Heart left ventricle (tissue), 16 donors: ENCODE results near the gene COL27A1. TPM values are rescaled to one million over a fixed set of nuclear protein-coding genes. Genes with fewer than 3 reads are reported as not detected.

Source experiments
- ATAC-seq, 4 donors: fragments of 200-7000 bp; cut with Tn5 transposase; one replicate each; pipeline ENCODE4 v1.9.1; 2020 to 2022; ENCODE audit warnings: moderate library complexity in 4 of 4, mild to moderate bottlenecking in 3 of 4, moderate number of reproducible peaks in 1 of 4
- DNase-seq, 5 donors: peaks; one replicate each; pipeline ENCODE4 v3.0.0-alpha.2; 2020
- H3K27ac ChIP-seq, 12 donors: fragments of 200-600 bp; sonication (generic) in 4 of 12; one replicate each; pipeline versions ENCODE4 v1.5.0 to v1.8.0; 2016 to 2022; ENCODE audit warnings: mild to moderate bottlenecking in 2 of 12
- H3K27me3 ChIP-seq, 9 donors: fragments of 200-600 bp; sonication (generic) in 2 of 9; one replicate each; pipeline versions ENCODE4 v1.5.1 to v1.8.0; 2016 to 2022; ENCODE audit warnings: mild to moderate bottlenecking in 3 of 9
- H3K36me3 ChIP-seq, 9 donors: fragments of 200-600 bp; sonication (generic) in 2 of 9; one replicate each; pipeline versions ENCODE4 v1.5.0 to v1.8.0; 2018 to 2022; ENCODE audit warnings: mild to moderate bottlenecking in 2 of 9
- H3K4me1 ChIP-seq, 12 donors: fragments of 200-600 bp; sonication (generic) in 4 of 12; one replicate each; pipeline versions ENCODE4 v1.5.0 to v1.8.0; 2016 to 2022; ENCODE audit warnings: mild to moderate bottlenecking in 3 of 12
- H3K4me3 ChIP-seq, 12 donors: fragments of 200-600 bp; sonication (generic) in 4 of 12; one replicate each; pipeline versions ENCODE4 v1.5.0 to v1.8.0; 2017 to 2022; ENCODE audit warnings: mild to moderate bottlenecking in 9 of 12, moderate library complexity in 4 of 12
- H3K9me3 ChIP-seq, 12 donors: fragments of 200-600 bp; sonication (generic) in 4 of 12; one replicate each; pipeline versions ENCODE4 v1.5.0 to v1.8.0; 2016 to 2022; ENCODE audit warnings: mild to moderate bottlenecking in 1 of 12
- CTCF ChIP-seq, 12 donors: fragments of 200-600 bp; sonication (generic) in 4 of 12; IDR thresholded peaks; one replicate each; pipeline versions ENCODE4 v1.5.0 to v1.8.0; 2018 to 2022; ENCODE audit warnings: antibody characterized with exemption in 12 of 12, mild to moderate bottlenecking in 5 of 12
- POLR2A ChIP-seq, 2 donors: fragments of 450-650 bp; IDR thresholded peaks; one replicate each; pipeline ENCODE4 v1.6.1; 2017; ENCODE audit warnings: antibody characterized with exemption in 2 of 2, mild to moderate bottlenecking in 2 of 2, moderate library complexity in 2 of 2
- WGBS, 4 donors: extraction: QIAGEN DNeasy Blood & Tissue Kit in 2 of 4; methylation state at CpG; one replicate each; pipeline versions ENCODE4 v1.1.5 to v1.1.7; 2013 to 2018; 5-methylcytosine and 5-hydroxymethylcytosine counted together
- intact Hi-C, 10 donors: fragments of 100-400 bp; cut with DNase I; formaldehyde crosslinking; loops; one replicate each; pipeline versions ENCODE4 v1.11.1 to v1.14.2; 2022
- polyA plus RNA-seq, 2 donors: library from polyadenylated mRNA; stranded (reverse); fragments of 200-250 nt; gene quantifications; one replicate each; pipeline ENCODE4 v1.2.3, GENCODE V29; 2013
- total RNA-seq, 9 donors: library from RNA; depleted of rRNA in 2 of 9; stranded (reverse); fragments of >200 nt in 2 of 9; fragmentation: NEBNext Ultra II Directional in 3 of 9; extraction: Animal tissue kit (Norgen Biotek cat#: 25700) in 3 of 9; gene quantifications; one replicate each; pipeline versions ENCODE4 v1.1.0 to v1.2.4, GENCODE V29; 2016 to 2023
- donor health status: ischemic (EF 13 %, LVEDD 7.1; RV severe dilation, severe dysfunction).
- donor health status: healthy with polysubstance abuse.
- donor health status: DM: no; HTN: yes; CAD: no.
- donor health status: DM: no; HTN: no; CAD: no.
- donor health status: ischemic (EF 25% LVEDD 6.9; RV normal size, moderate dysfunction).
- donor health status: ischemic (EF 25% LVEDD 5.7; RV mildly dilated, moderate dysfunction).
- donor health status: healthy.
- donor health status: DM: yes; HTN: yes; CAD: no.
- donor health status: ischemic (EF 35%, LVEDD 5.7; RV mildly dilated, moderate dysfunction).
- donor health status: nonischemic (EF 11% LVEDD 7.7; RV severe dilation, severe dysfunction).
- donor health status: DM: yes; HTN: yes; CAD: no.
- donor health status: PGD.
- donor health status: ischemic (EF 29% LVEDD 5.4; RV normal size, mild dysfunction).
- donor health status: nonischemic (EF 23%, LVEDD 6.1; RV moderate dilation, normal function).

Gene COL27A1
- total and polyA plus RNA-seq, 11 donors: 2.3 to 14.2 (median 5.2) TPM

- intact Hi-C loops: loop anchor here in 1 of 10 donors (10.0 kb wide), 1 partner anchor 114 kb away; the partner anchor contains the start of gene COL27A1
- H3K9me3 ChIP-seq: no peaks in the 10 kb centered on the region
- no peaks in the 10 kb centered on the region for H3K36me3 ChIP-seq
- ATAC-seq (no peak), DNase-seq (peak in 1 of 5 donors; percentile 37)
- no peak overlapping the region for H3K4me3 ChIP-seq
- TF ChIP-seq POLR2A (IDR thresholded peaks at IDR 0.05) (no peak), CTCF (IDR thresholded peaks at IDR 0.05) (no peak)
- 83 to 93% (median 90%) methylated on average over 8 to 9 of the region's 9 CpGs for WGBS, 4 donors
- H3K27me3 ChIP-seq: no peaks in the 10 kb centered on the region
- no peaks in the 10 kb centered on the region for H3K4me1 ChIP-seq
- H3K27ac ChIP-seq: no peak overlapping the region
Measured at GRCh38 chr9:114269023-114269422, 113.7 kb downstream of the COL27A1 start.

GRCh38 chr9:114270120-114270975 is 115.0 kb downstream of the COL27A1 start:
- Histone ChIP-seq H3K36me3 (no peaks in the 10 kb centered on the region), H3K27ac (no peak overlapping the region), H3K27me3 (no peaks in the 10 kb centered on the region), H3K9me3 (no peaks in the 10 kb centered on the region), H3K4me1 (no peaks in the 10 kb centered on the region), H3K4me3 (no peak overlapping the region)
- no peak for TF ChIP-seq CTCF (IDR thresholded peaks at IDR 0.05)
- TF ChIP-seq POLR2A (IDR thresholded peaks at IDR 0.05): no peak
- intact Hi-C loops: loop anchor here in 7 of 10 donors (2.0 to 10.0 kb wide), 7 partner anchors 113 to 188 kb away; partner anchors contain the start of gene COL27A1 (in 3 of the 7)
- ATAC-seq (no peak), DNase-seq (peak in 1 of 5 donors; percentile 24)
- 81 to 86% (median 82%) methylated on average over 5 to 8 of the region's 8 CpGs for WGBS, 4 donors

GRCh38 chr9:114271556-114272510 is 116.5 kb downstream of the COL27A1 start:
- 62 to 82% (median 74%) methylated on average over 17 to 18 of the region's 18 CpGs for WGBS, 4 donors
- Histone ChIP-seq H3K9me3 (no peaks in the 10 kb centered on the region), H3K4me1 (no peaks in the 10 kb centered on the region), H3K27ac (no peak overlapping the region), H3K4me3 (no peak overlapping the region), H3K36me3 (no peaks in the 10 kb centered on the region), H3K27me3 (no peaks in the 10 kb centered on the region)
- ATAC-seq (peak; percentile 55 to 84 (median 70)), DNase-seq (peak; percentile 45 to 68 (median 60))
- intact Hi-C loops: loop anchor here in 8 of 10 donors (1.0 to 10.0 kb wide), 8 partner anchors 115 to 190 kb away; partner anchors contain the start of gene COL27A1 (in 3 of the 8)
- no peak for TF ChIP-seq POLR2A (IDR thresholded peaks at IDR 0.05)
- TF ChIP-seq CTCF (IDR thresholded peaks at IDR 0.05): peak; percentile 8 to 60 (median 47)
